NCI-H2227 treated with DMSO at 0.1 percent for 48 hours (cell line): ENCODE data around the gene PDXDC1.
"Not testable (repeated sequence)": the region's sequence is repeated elsewhere in the genome, so short reads cannot be mapped to it uniquely, and the experiment has no call there.

Experiments used
- DNase-seq: peaks from one replicate; lab custom pipeline; 2025; lab: John Stamatoyannopoulos, UW

The PDXDC1 gene

GRCh38 chr16:15071916-15072769 is 97.3 kb downstream of the PDXDC1 start:
- not testable (repeated sequence) for DNase-seq

- DNase-seq, result no peak
Observed at GRCh38 chr16:15073101-15073500, 98.3 kb downstream of the PDXDC1 start.

GRCh38 chr16:15076161-15076560 is 101.3 kb downstream of the PDXDC1 start:
- DNase-seq, result not testable (repeated sequence)

- not testable (repeated sequence) for DNase-seq
Observed at GRCh38 chr16:15080883-15081282, 106.1 kb downstream of the PDXDC1 start.

- DNase-seq, result not testable (repeated sequence)
Observed at GRCh38 chr16:15082788-15083187, 108.0 kb downstream of the PDXDC1 start.

- not testable (repeated sequence) for DNase-seq
Observed at GRCh38 chr16:15090663-15091269, 115.9 kb downstream of the PDXDC1 start.

GRCh38 chr16:15093571-15093954 is 118.7 kb downstream of the PDXDC1 start:
- DNase-seq, result not testable (repeated sequence)

GRCh38 chr16:15093955-15094827 is 119.4 kb downstream of the PDXDC1 start, which contains the start of gene RRN3:
Gene RRN3 (minus strand): TSS chr16:15094272. CDS start chr16:15094233, 39 bp downstream.
- DNase-seq, result peak; percentile 90

GRCh38 chr16:15096583-15096972 is 121.8 kb downstream of the PDXDC1 start:
- DNase-seq, result not testable (repeated sequence)

GRCh38 chr16:15099366-15099909 is 124.6 kb downstream of the PDXDC1 start:
- DNase-seq, result not testable (repeated sequence)

- DNase-seq, result not testable (repeated sequence)
Observed at GRCh38 chr16:15100372-15100987, 125.7 kb downstream of the PDXDC1 start.

GRCh38 chr16:15127641-15128425 is 153.0 kb downstream of the PDXDC1 start:
- not testable (repeated sequence) for DNase-seq

- not testable (repeated sequence) for DNase-seq
Observed at GRCh38 chr16:15130256-15130932, 155.6 kb downstream of the PDXDC1 start.

- DNase-seq, result not testable (repeated sequence)
Observed at GRCh38 chr16:15130943-15131700, 156.3 kb downstream of the PDXDC1 start.

- DNase-seq, result not testable (repeated sequence)
Observed at GRCh38 chr16:15132719-15133428, 158.0 kb downstream of the PDXDC1 start.

GRCh38 chr16:15133554-15133953 is 158.7 kb downstream of the PDXDC1 start:
- not testable (repeated sequence) for DNase-seq

GRCh38 chr16:15134752-15135482 is 160.1 kb downstream of the PDXDC1 start:
- not testable (repeated sequence) for DNase-seq
